GOT3 (cell line): ENCODE measurements around the gene WFS1.

ENCODE experiments used
- DNase-seq: peaks from one replicate; lab custom pipeline; 2025; ENCODE audit warnings: mixed read lengths; lab: John Stamatoyannopoulos, UW

WFS1 gene

GRCh38 chr4:6235012-6235411 lies 34.6 kb upstream of the WFS1 start:
- no peak for DNase-seq

- no peak for DNase-seq
These were observed 33.6 kb upstream of the WFS1 start for GRCh38 chr4:6235901-6236640.

- no peak for DNase-seq
These were observed 32.7 kb upstream of the WFS1 start for GRCh38 chr4:6236816-6237390.

GRCh38 chr4:6239486-6239885 lies 30.2 kb upstream of the WFS1 start:
- no peak for DNase-seq

DNA sequence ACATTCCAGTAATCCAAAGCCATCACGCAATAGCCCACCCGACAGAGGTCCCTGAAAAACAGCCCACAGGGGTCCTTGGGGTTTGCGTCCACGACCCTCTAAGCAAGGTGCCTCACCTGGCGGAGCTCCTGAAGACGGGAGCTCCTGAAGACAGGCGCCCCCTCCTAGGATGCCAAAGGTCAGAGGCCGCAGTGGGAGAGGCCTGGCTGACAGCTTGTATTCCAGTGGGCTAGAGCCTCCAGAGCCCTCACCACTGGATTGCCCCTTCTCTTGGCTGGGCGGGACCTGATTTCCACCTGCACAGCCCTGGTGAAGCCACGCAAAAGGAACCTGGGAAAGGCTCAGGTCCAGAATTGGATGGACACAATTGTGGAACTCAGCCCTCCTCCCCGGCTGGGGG lies 29.7 kb upstream of the WFS1 start:
- no peak for DNase-seq

GRCh38 chr4:6241062-6241845 lies 28.4 kb upstream of the WFS1 start:
- no peak for DNase-seq

GRCh38 chr4:6242271-6243029 lies 27.2 kb upstream of the WFS1 start:
- DNase-seq, result no peak

GRCh38 chr4:6245246-6246169 lies 24.1 kb upstream of the WFS1 start:
- no peak for DNase-seq

GRCh38 chr4:6246170-6246634 lies 23.4 kb upstream of the WFS1 start:
- no peak for DNase-seq

DNA sequence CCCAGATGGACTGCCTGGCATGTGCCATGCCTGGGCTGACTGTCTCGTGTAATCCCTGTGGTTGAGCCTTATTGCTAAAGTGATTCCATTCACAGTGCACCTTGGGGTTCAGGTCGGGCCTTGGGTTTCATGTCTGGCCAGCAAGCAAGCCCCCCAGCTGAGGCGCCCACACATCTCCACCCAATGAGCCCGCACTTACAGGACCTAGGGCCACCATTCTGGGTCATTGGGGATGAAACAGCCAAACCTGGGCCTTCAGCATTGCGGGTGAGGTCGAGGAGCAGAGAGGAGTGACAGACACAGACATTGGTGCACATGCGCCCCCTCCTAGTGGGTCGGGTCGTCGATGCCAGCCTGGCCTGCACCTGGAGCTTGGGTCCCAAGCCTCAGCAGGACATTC lies 21.3 kb upstream of the WFS1 start:
- DNase-seq, result no peak

DNA sequence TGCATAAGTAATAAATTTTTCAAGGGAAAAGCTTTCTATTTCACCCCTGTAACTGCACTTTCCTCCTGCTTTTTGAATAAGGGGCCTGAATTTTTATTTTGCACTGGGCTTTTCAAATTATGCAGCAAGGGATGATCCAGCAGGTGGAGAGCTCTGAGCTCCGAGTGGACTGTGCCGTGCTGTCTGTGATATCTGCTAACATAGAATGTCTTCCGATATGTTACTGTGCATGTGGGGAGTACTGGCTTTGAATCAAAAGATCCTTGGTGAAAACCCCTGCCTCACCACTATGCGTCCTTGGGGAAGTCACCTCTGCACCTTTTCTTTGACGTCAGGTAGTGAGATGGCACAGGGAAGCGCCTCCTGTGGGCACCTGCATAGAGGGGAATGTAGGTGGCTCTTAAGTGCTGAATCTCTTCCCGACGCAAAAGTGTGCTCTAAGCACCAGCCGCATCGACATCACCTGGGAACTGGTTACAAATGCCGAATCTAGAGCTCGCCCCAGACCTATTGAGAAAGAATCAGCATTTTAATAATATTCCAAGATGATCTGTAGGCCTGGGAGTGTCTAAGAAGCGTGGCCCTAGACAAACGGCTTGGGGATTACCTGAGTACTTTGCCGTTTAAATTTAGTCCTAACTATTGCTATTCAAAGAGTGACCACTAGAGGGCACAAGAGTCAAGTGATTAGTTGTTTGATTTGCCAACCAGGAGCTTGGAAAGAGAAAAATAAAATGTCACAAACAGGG lies 19.2 kb upstream of the WFS1 start:
- DNase-seq, result no peak

- no peak for DNase-seq
These were observed 18.7 kb upstream of the WFS1 start for GRCh38 chr4:6250984-6251295.

DNA sequence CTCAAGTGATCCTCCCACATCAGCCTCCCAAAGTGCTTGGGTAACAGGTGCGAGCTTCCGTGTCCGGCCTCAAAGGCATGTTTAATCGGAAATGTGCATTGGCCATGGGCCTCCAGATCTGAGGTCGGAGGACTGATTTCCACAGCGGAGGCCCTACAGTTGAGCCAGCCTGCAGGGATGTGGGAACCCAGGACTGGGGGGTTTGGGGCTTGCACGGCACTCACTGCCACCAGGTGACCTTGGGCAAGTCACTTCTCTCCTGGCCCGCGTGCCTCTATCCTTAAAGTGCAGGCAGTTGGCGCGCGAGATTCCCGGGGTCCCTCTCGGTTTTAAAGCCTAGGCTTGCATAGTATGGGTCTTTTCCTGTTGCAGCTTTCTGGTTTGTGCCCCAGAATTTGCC lies 18.3 kb upstream of the WFS1 start:
- DNase-seq, result no peak

- no peak for DNase-seq
These were observed 17.6 kb upstream of the WFS1 start for GRCh38 chr4:6252051-6252450.

DNA sequence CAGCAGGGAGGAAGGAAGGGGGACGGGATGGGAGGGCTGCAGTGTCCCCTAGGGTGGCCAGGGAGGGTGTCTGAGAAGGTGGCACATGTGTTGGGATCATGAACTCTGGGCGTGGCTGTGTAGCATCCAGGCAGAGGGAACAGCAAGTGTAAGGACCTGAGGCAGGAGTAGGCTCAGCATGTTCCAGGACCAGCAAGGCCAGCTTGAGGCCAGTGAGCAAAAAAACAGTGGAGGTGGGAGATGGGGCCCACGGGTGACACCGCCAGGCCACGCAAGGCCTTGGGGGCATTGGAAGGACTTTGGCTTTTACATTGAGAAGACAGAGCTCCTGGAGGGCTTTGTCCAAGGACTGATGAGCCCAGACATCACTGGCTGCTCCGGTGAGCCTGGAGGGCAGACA lies 16.5 kb upstream of the WFS1 start:
- no peak for DNase-seq

DNA sequence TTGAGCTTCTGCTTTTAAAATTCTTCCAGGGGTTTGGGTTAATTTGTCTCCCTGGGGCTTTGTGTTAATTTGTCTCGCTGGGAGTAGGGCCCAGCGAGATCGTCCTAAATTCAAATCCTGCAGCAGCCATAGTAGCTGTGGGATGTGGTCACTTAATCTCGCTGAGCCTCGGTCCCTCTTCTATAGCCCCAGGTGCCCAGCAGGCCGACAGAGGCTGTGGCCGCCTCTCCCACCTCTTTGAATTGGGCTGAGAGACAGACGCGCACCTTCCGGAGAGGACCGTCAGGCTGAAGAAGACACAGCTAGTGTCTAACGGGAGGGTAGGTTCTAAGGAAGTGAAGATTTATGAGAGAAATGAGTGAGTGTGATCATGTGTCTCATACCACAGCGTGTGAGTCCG lies 15.7 kb upstream of the WFS1 start:
- no peak for DNase-seq

DNA sequence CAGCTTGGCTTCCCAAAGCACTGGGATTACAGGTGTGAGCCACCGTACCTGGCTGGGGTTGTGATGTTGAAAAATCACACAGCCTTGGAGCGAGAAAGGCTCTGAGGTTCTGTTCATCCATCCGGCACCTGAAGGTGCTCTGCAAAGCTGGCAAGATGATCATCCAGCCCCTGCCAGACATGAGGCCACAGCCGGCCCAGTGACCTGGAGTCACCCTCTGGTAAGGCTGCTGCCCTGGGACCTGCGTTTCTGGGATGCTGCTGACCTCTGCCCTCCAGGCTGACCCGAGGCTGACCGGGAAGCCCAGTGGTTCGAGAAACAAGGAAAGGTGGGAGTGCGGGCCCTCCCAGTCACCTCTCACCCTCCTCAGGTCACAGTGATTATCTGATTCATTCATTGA lies 13.5 kb upstream of the WFS1 start:
- no peak for DNase-seq

DNA sequence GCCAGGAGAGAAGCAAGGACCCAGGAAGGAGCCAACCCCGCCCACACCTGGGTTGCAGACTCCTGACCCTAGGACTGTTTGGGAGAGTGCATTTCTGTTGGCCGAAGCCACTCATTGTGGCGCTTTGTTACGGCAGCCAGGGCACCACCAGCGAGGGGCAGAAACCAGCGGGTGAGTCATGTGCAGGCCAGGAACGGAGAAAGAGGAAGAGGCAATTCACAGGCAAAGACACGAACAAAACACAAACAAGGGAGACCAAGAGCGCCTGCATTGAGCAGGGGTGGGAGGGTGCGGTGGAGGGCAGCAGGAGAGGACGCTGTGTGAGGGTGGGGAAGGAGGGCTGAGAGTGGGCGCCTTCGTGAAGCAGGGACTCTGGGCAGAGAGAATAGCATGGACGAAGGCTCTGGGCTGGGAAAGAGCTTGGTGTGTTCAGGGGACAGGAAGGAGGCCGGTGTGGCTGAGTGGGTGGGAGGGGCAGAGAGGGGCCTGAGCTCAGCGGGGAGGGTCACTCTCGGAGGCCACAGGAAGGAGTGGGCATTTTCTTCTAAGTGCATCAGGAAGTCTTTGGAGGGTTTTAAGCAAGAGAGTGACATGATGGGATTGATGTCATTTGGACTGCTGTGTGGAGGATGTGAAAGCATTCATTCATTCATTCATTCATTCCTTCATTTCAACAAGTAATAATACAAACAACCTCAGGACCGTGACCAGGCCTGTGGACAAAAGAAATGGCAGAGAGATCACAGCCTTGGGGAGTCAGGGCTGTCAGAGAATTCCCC lies 12.2 kb upstream of the WFS1 start:
- DNase-seq, result no peak

DNA sequence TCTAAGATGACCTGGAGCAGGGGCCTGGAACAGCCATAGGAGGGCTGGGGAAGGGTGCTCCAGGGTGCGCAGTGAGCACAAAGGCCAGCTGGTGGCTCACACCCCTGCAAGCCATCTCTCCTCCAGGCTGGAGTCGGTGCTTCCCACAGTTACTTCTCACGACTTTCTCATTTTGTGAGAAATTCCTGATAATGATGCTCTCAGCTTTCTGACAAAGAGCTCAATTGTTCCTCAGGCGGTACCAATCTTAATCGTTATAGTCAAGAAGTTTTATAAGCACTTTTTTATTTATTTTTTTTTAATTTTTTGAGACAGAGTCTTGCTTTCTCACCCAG lies 11.7 kb upstream of the WFS1 start:
- DNase-seq, result no peak

GRCh38 chr4:6258741-6259140 lies 10.9 kb upstream of the WFS1 start:
- no peak for DNase-seq
